SU-DHL-6 (cell line): ENCODE measurements around the gene RPL18.

ENCODE experiments used
- H2AFZ ChIP-seq: fragments of 200-600 bp; sonication (generic); 2 replicates; pipeline ENCODE4 v1.6.1; 2014; ENCODE audit warnings: low read depth, mild to moderate bottlenecking, moderate library complexity, mixed read lengths, antibody characterized with exemption, low read length; ENCODE audit not compliant: severe bottlenecking
- H3F3A ChIP-seq: fragments of 200-600 bp; shearing (Covaris generic); 2 replicates; pipeline ENCODE4 v1.6.0; 2016; ENCODE audit warnings: antibody characterized with exemption, mild to moderate bottlenecking; ENCODE audit not compliant: insufficient read depth
- H3K27ac ChIP-seq: fragments of 200-600 bp; sonication (generic); 2 replicates; pipeline ENCODE4 v1.5.1; 2016; ENCODE audit warnings: low read depth, mild to moderate bottlenecking, low read length, moderate library complexity, mixed read lengths
- H3K27me3 ChIP-seq: fragments of 200-600 bp; sonication (generic), shearing (Covaris generic); 2 replicates; pipeline ENCODE4 v1.6.0; 2014; ENCODE audit warnings: mild to moderate bottlenecking, low read length
- H3K36me3 ChIP-seq: fragments of 200-600 bp; sonication (generic); 2 replicates; pipeline ENCODE4 v1.6.1; 2014; ENCODE audit warnings: mild to moderate bottlenecking, low read length, mixed read lengths
- H3K4me2 ChIP-seq: fragments of 300-600, 200-600 bp; shearing (Covaris generic), sonication (generic); 2 replicates; pipeline ENCODE4 v1.6.0; 2014; ENCODE audit warnings: low read length, low read depth, mild to moderate bottlenecking; ENCODE audit not compliant: poor library complexity, severe bottlenecking
- H3K4me3 ChIP-seq: fragments of 200-600 bp; sonication (generic); 2 replicates; pipeline ENCODE4 v1.5.1; 2014; ENCODE audit warnings: antibody characterized with exemption, low read length, mild to moderate bottlenecking, mixed read lengths; ENCODE audit not compliant: insufficient read depth, poor library complexity, severe bottlenecking
- H3K79me2 ChIP-seq: fragments of 200-600 bp; sonication (generic); 2 replicates; pipeline ENCODE4 v1.6.1; 2014; ENCODE audit warnings: mild to moderate bottlenecking, low read length, moderate library complexity; ENCODE audit not compliant: insufficient read depth
- H3K9ac ChIP-seq: fragments of 200-600 bp; sonication (generic); 2 replicates; pipeline ENCODE4 v1.7.0; 2014; ENCODE audit warnings: mild to moderate bottlenecking, low read length
- H3K9me2 ChIP-seq: fragments of 200-600 bp; sonication (generic); replicated peaks from 2 replicates; pipeline ENCODE4 v1.6.1; 2014; ENCODE audit warnings: low read length; ENCODE audit not compliant: insufficient read depth
- H3K9me3 ChIP-seq: fragments of 200-600 bp; sonication (generic); 2 replicates; pipeline ENCODE4 v1.6.1; 2014; ENCODE audit warnings: low read length, mixed read lengths; ENCODE audit not compliant: insufficient read depth
- H4K20me1 ChIP-seq: fragments of 200-600 bp; sonication (generic); 2 replicates; pipeline ENCODE4 v1.6.1; 2014; ENCODE audit warnings: low read depth, mild to moderate bottlenecking, antibody characterized with exemption, low read length, moderate library complexity, mixed read lengths
- EZH2phosphoT487 ChIP-seq: fragments of 200-600 bp; sonication (generic), shearing (Covaris generic); conservative IDR thresholded peaks from 2 replicates; pipeline ENCODE4 v1.6.1; 2018; ENCODE audit warnings: mild to moderate bottlenecking, antibody characterized with exemption, low read length, moderate library complexity, mixed read lengths
- TF ChIP-seq, protein P1 (sequence below): fragments of 200-600 bp; sonication (generic); IDR thresholded peaks from one replicate; pipeline ENCODE4 v1.5.1; 2017; ENCODE audit warnings: antibody characterized with exemption, mild to moderate bottlenecking, low read length, moderate library complexity; ENCODE audit not compliant: insufficient read depth, poor library complexity, severe bottlenecking

RPL18 gene

GRCh38 chr19:48656840-48657474 is 38.0 kb upstream of the RPL18 start:
- TF ChIP-seq, protein P1, sequence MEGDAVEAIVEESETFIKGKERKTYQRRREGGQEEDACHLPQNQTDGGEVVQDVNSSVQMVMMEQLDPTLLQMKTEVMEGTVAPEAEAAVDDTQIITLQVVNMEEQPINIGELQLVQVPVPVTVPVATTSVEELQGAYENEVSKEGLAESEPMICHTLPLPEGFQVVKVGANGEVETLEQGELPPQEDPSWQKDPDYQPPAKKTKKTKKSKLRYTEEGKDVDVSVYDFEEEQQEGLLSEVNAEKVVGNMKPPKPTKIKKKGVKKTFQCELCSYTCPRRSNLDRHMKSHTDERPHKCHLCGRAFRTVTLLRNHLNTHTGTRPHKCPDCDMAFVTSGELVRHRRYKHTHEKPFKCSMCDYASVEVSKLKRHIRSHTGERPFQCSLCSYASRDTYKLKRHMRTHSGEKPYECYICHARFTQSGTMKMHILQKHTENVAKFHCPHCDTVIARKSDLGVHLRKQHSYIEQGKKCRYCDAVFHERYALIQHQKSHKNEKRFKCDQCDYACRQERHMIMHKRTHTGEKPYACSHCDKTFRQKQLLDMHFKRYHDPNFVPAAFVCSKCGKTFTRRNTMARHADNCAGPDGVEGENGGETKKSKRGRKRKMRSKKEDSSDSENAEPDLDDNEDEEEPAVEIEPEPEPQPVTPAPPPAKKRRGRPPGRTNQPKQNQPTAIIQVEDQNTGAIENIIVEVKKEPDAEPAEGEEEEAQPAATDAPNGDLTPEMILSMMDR: no peak
- no peak for TF ChIP-seq EZH2phosphoT487
- Histone ChIP-seq H3K27me3 (no peaks in the 10 kb centered on the region), H3F3A (no peaks in the 10 kb centered on the region), H3K4me2 (no peak overlapping the region), H2AFZ (no peak overlapping the region), H3K27ac (no peak overlapping the region), H3K9me2 (no peaks in the 10 kb centered on the region), H3K4me3 (no peak overlapping the region), H3K79me2 (no peaks in the 10 kb centered on the region), H3K9ac (no peak overlapping the region), H3K36me3 (no peaks in the 10 kb centered on the region), H3K9me3 (no peaks in the 10 kb centered on the region), H4K20me1 (no peaks in the 10 kb centered on the region)

- no peaks in the 10 kb centered on the region for H4K20me1 ChIP-seq
- no peak overlapping the region for H2AFZ ChIP-seq
- H3K9me3 ChIP-seq: no peaks in the 10 kb centered on the region
- H3K4me2 ChIP-seq: no peak overlapping the region
- no peak overlapping the region for H3K4me3 ChIP-seq
- no peak overlapping the region for H3K9ac ChIP-seq
- H3K79me2 ChIP-seq: no peaks in the 10 kb centered on the region
- H3K27me3 ChIP-seq: no peaks in the 10 kb centered on the region
- no peaks in the 10 kb centered on the region for H3F3A ChIP-seq
- H3K36me3 ChIP-seq: no peaks in the 10 kb centered on the region
- no peak for TF ChIP-seq EZH2phosphoT487
- TF ChIP-seq, protein P1: no peak
- H3K27ac ChIP-seq: no peak overlapping the region
- no peaks in the 10 kb centered on the region for H3K9me2 ChIP-seq
These were observed 35.5 kb upstream of the RPL18 start for GRCh38 chr19:48654299-48655059.

GRCh38 chr19:48651683-48652048 is 32.7 kb upstream of the RPL18 start:
- Histone ChIP-seq H3K79me2 (no peaks in the 10 kb centered on the region), H3K9ac (no peak overlapping the region), H3K9me2 (no peaks in the 10 kb centered on the region), H2AFZ (no peak overlapping the region), H3F3A (no peaks in the 10 kb centered on the region), H3K4me2 (no peak overlapping the region), H3K36me3 (no peaks in the 10 kb centered on the region), H3K4me3 (no peak overlapping the region), H3K9me3 (no peaks in the 10 kb centered on the region), H3K27me3 (no peaks in the 10 kb centered on the region), H3K27ac (no peak overlapping the region), H4K20me1 (no peaks in the 10 kb centered on the region)
- TF ChIP-seq, protein P1: no peak
- TF ChIP-seq EZH2phosphoT487: no peak
